Lower leg skin (tissue), 3 donors: ENCODE measurements around the gene ADORA1.

Experiments
- CTCF ChIP-seq, 3 donors: fragments of 450-650 bp; IDR thresholded peaks; one replicate each; pipeline ENCODE4 v1.5.1; 2016; ENCODE audit warnings: antibody characterized with exemption in 3 of 3, mild to moderate bottlenecking in 3 of 3, moderate library complexity in 2 of 3
- POLR2A ChIP-seq, 2 donors: fragments of 450-650 bp; IDR thresholded peaks; one replicate each; pipeline ENCODE4 v1.6.1; 2016 to 2017; ENCODE audit warnings: antibody characterized with exemption in 2 of 2, mild to moderate bottlenecking in 1 of 2, moderate library complexity in 1 of 2

GRCh38 chr1:203158960-203159665 lies 31.6 kb downstream of the ADORA1 start:
- TF ChIP-seq CTCF (IDR thresholded peaks at IDR 0.05) (no peak), POLR2A (IDR thresholded peaks at IDR 0.05) (no peak)
